Keratinocyte (primary cell): Measurements from ENCODE around the gene TAC3. TPM values are rescaled to one million over a fixed set of nuclear protein-coding genes. Genes with fewer than 3 reads are reported as not detected.

ENCODE experiments used
- DNase-seq: peaks from one replicate; pipeline ENCODE4 v3.0.0-alpha.2; 2011; ENCODE audit warnings: low read depth, missing footprints, low spot score
- FAIRE-seq: peaks from 2 replicates; lab custom pipeline; 2011; peaks lifted over from hg19 to GRCh38; lab: Jason Lieb, UNC
- H2AFZ ChIP-seq: 2 replicates; pipeline ENCODE4 v1.6.0; 2012; ENCODE audit warnings: low read length, control low read depth, inconsistent platforms; ENCODE audit not compliant: control insufficient read depth
- H3K27ac ChIP-seq: 2 replicates; pipeline ENCODE4 v1.5.1; 2011; ENCODE audit warnings: low read length; ENCODE audit not compliant: control insufficient read depth, insufficient read depth
- H3K27me3 ChIP-seq: 3 replicates; pipeline ENCODE4 v1.6.0; 2011; ENCODE audit warnings: low read length; ENCODE audit not compliant: control insufficient read depth, insufficient read depth; ENCODE audit errors: extremely low read depth
- H3K36me3 ChIP-seq, 2 experiments: 2 replicates in 1 of 2; 3 replicates in 1 of 2; pipeline ENCODE4 v1.5.1; 2011; ENCODE audit warnings: low read length in 2 of 2, mild to moderate bottlenecking in 1 of 2; ENCODE audit not compliant: control insufficient read depth in 2 of 2, insufficient read depth in 2 of 2; ENCODE audit errors: extremely low read depth in 1 of 2
- H3K4me1 ChIP-seq: 3 replicates; pipeline ENCODE4 v1.5.1; 2011; ENCODE audit warnings: low read length; ENCODE audit not compliant: control insufficient read depth, insufficient read depth; ENCODE audit errors: extremely low read depth
- H3K4me2 ChIP-seq: 3 replicates; pipeline ENCODE4 v1.6.0; 2011; ENCODE audit warnings: low read depth, low read length; ENCODE audit not compliant: control insufficient read depth, insufficient read depth; ENCODE audit errors: extremely low read depth
- H3K4me3 ChIP-seq, 3 experiments: fragments of 200-600 bp in 1 of 3; sonication (generic) in 1 of 3; 2 replicates in 2 of 3; 3 replicates in 1 of 3; pipeline ENCODE4 v1.5.1; 2011 to 2016; ENCODE audit warnings: low read length in 3 of 3, mild to moderate bottlenecking in 3 of 3, control low read depth in 2 of 3, inconsistent platforms in 1 of 3, low read depth in 1 of 3, mixed read lengths in 1 of 3, mixed run types in 1 of 3, moderate library complexity in 1 of 3; ENCODE audit not compliant: control insufficient read depth in 2 of 3, insufficient read depth in 2 of 3; ENCODE audit errors: extremely low read depth in 1 of 3
- H3K79me2 ChIP-seq: 2 replicates; pipeline ENCODE4 v1.6.0; 2012; ENCODE audit warnings: low read length; ENCODE audit not compliant: control insufficient read depth, insufficient read depth
- H3K9ac ChIP-seq: 3 replicates; pipeline ENCODE4 v1.6.0; 2011; ENCODE audit warnings: low read length; ENCODE audit not compliant: control insufficient read depth, insufficient read depth; ENCODE audit errors: extremely low read depth
- H3K9me1 ChIP-seq: 3 replicates; pipeline ENCODE4 v1.6.0; 2011; ENCODE audit warnings: low read length; ENCODE audit not compliant: control insufficient read depth, insufficient read depth; ENCODE audit errors: extremely low read depth
- H3K9me3 ChIP-seq: 2 replicates; pipeline ENCODE4 v1.5.1; 2012; ENCODE audit warnings: low read depth, low read length; ENCODE audit not compliant: control insufficient read depth
- H4K20me1 ChIP-seq: 3 replicates; pipeline ENCODE4 v1.6.0; 2011; ENCODE audit warnings: low read length; ENCODE audit not compliant: control insufficient read depth, insufficient read depth; ENCODE audit errors: extremely low read depth
- CTCF ChIP-seq, 3 experiments: IDR thresholded peaks in 1 of 3; conservative IDR thresholded peaks in 1 of 3; optimal IDR thresholded peaks in 1 of 3; 2 replicates in 2 of 3; 3 replicates in 1 of 3; pipeline versions ENCODE3 to v1.5.1; 2011; ENCODE audit warnings: low read length in 3 of 3, mild to moderate bottlenecking in 3 of 3, moderate library complexity in 2 of 3, control low read depth in 1 of 3, inconsistent platforms in 1 of 3; ENCODE audit not compliant: insufficient read depth in 2 of 3; ENCODE audit errors: extremely low read depth in 1 of 3
- EZH2 ChIP-seq: IDR thresholded peaks from one replicate; pipeline ENCODE4 v1.6.1; 2012; ENCODE audit warnings: inconsistent platforms, mild to moderate bottlenecking, low read length, moderate library complexity
- dilution Hi-C: fragments of 300-500 bp; cut with MboI; formaldehyde crosslinking; loops from one replicate; pipeline ENCODE4 v1.7.0; 2020; ENCODE audit warnings: low sequenced_read_pairs; ENCODE audit not compliant: extremely low pct_ligation_motif_present
- polyA plus RNA-seq, 5 experiments: library from polyadenylated mRNA; depleted of rRNA in 3 of 5; stranded (reverse) in 3 of 5; stranded (forward) in 1 of 5; unstranded in 1 of 5; fragments of >200 nt; gene quantifications; 1 replicate in 1 of 5; 2 replicates in 3 of 5; 3 replicates in 1 of 5; pipeline versions ENCODE4 v1.2.1 to v1.2.3, GENCODE V29; 2011 to 2012; ENCODE audit warnings: missing spikeins in 2 of 5, low read depth in 1 of 5, low replicate concordance in 1 of 5

The TAC3 gene
- polyA plus RNA-seq, 1 donor (not counting 4 experiments of a cell fraction or from before 2014, with no cell fraction given), result not detected

DNA sequence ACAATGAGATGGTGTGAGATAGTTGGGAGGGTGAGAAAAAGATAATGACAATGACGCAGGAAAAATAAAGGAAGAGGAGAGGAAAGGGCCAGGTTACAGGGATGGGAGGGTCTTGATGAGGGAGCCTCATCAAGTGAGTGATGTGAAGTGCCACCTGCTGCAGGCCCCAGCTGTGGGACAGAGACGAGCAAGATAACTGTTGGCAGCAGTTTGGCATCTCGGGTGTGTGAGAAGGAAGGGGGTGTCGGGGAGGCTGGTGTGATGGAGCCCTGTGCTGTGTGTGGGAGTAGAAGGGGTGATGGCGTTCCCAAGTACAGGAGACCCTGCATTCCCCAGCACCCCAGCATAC is 11.4 kb upstream of the TAC3 start:
- Histone ChIP-seq H3K4me1 (peaks cover 21% of the 10 kb centered on the region), H3K9me3 (no peaks in the 10 kb centered on the region), H3K9ac (no peak overlapping the region), H3K27me3 (peaks cover 24% of the 10 kb centered on the region), H3K4me3 (no peak overlapping the region), H3K4me2 (no peak overlapping the region), H3K36me3 (no peaks in the 10 kb centered on the region), H4K20me1 (no peaks in the 10 kb centered on the region), H2AFZ (no peak overlapping the region), H3K27ac (no peak overlapping the region), H3K9me1 (no peaks in the 10 kb centered on the region), H3K79me2 (no peaks in the 10 kb centered on the region)
- no peak for FAIRE-seq
- DNase-seq, result no peak
- no peak for TF ChIP-seq CTCF (optimal IDR thresholded peaks at IDR 0.05 in 1 of 3, IDR thresholded peaks at IDR 0.05 in 1 of 3, conservative IDR thresholded peaks at IDR 0.05 in 1 of 3; ENCODE audit: extremely low read depth in 1 of 3, insufficient read depth in 2 of 3, low read length in 3 of 3)
- TF ChIP-seq EZH2, result no peak
- dilution Hi-C loops, result no loop called here

DNA sequence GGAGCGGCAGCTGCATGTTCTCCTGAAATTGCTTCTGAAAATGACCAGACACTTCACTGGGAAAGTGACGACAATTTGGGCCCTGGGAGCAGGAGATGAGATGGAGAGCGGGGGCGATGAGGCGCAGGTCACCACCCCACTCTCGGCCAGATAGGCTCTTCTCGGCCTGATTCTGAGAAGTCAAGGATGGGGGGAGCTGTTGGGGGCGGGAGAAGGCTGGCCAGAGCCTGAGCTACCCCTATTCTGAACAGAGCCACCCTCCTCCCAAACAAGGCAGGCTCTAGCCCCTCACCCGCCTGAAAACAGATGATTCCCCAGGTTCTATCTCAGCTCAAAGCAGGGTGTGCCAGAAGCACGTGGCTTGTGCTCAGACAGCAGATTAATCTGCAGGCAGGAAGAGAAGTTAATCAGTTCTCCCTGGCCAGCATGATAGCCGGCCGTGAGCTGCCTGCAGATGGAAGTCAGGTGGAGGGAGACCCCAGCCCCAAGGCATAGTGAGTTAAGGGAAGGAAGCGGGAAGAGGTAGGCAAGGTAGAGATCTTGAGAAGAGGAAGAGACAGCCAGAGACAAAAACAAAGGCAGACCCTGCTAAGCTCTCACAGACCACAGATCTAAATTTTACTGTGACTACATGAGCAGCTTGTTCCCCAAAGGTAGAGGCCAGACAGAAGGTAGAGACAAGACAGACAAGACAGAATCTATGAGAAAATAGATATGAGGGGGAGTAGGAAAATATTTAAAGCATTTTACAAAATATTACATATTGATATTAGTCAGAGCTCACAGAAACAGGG is 10.9 kb upstream of the TAC3 start:
- no peaks in the 10 kb centered on the region for H4K20me1 ChIP-seq
- H3K27ac ChIP-seq, result no peak overlapping the region
- DNase-seq (no peak), FAIRE-seq (no peak)
- H3K4me1 ChIP-seq, result peaks cover 17% of the 10 kb centered on the region
- H3K4me3 ChIP-seq, result no peak overlapping the region
- no peak overlapping the region for H2AFZ ChIP-seq
- dilution Hi-C loops, result no loop called here
- no peak overlapping the region for H3K4me2 ChIP-seq
- no peaks in the 10 kb centered on the region for H3K9me3 ChIP-seq
- no peaks in the 10 kb centered on the region for H3K9me1 ChIP-seq
- peaks cover 24% of the 10 kb centered on the region for H3K27me3 ChIP-seq
- no peaks in the 10 kb centered on the region for H3K79me2 ChIP-seq
- H3K36me3 ChIP-seq, result no peaks in the 10 kb centered on the region
- TF ChIP-seq EZH2 (no peak), CTCF (optimal IDR thresholded peaks at IDR 0.05 in 1 of 3, IDR thresholded peaks at IDR 0.05 in 1 of 3, conservative IDR thresholded peaks at IDR 0.05 in 1 of 3; ENCODE audit: extremely low read depth in 1 of 3, insufficient read depth in 2 of 3, low read length in 3 of 3) (no peak)
- H3K9ac ChIP-seq, result no peak overlapping the region
